ENCODE results near the gene KHDC4. TPM values are rescaled to one million over a fixed set of nuclear protein-coding genes. Genes with fewer than 3 reads are reported as not detected.

The KHDC4 gene
- total and polyA plus RNA-seq, 9 of the 15 experiments (the other 6 are each of a cell fraction or from before 2014, with no cell fraction given): 12.1 to 185 (median 65.6) TPM

DNA sequence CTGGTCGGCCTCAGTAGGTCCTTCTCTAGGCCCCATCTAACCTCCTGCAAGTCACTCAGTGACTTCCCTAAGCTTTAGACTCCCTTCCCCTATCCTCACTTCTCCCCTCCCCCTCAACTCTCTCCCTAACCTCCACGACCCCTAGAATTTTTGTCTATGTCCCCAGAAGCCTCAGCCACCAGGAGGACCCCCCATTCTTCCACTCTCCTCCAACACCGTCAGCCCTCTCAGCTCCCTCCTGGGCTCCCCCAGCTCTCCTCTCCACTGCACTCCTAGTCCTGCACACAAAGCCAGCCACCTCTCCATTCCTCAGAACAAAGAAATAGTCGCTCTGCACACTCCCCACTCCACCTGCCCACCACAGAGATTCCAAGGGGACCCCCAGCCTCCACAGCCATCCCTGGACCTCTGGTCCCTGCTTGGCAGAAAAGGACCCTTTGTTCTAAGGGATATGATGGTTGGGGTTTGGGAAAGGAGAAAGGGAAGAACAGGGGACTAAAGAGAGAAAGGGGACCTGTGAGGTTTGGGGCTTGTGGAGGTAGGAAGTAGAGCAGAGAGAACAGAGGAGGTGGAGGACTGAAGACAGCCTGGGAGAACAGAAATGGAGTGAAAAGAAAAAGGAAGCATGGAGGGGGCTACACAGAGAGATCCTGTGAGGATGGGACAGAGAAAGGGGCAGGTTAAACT lies 41.3 kb upstream of the KHDC4 start:
- 13% methylated on average over 4 of the region's 4 CpGs for WGBS (ENCODE audit: insufficient coverage, low coverage, missing lambda C conversion rate)
- no peak for ATAC-seq
- Histone ChIP-seq H3K4me2 (ENCODE audit: insufficient read depth, low read length) (peak overlapping the region; percentile 97), H3K79me2 (ENCODE audit: control insufficient read depth, insufficient read depth, low read length) (peaks cover 97% of the 10 kb centered on the region), H3K27me3 (ENCODE audit: control insufficient read depth in 2 of 2, insufficient read depth in 2 of 2, low read length in 2 of 2) (no peaks in the 10 kb centered on the region), H3K9ac (ENCODE audit: insufficient read depth in 1 of 2, low read depth in 2 of 2, low read length in 2 of 2) (peak overlapping the region; percentile 89 to 97), H3K4me1 (replicated peaks in 1 of 2; ENCODE audit: control insufficient read depth in 2 of 2, insufficient read depth in 2 of 2, low read length in 2 of 2) (peaks cover 53 to 72% of the 10 kb centered on the region in 2 experiments), H2AFZ (ENCODE audit: low read depth, low read length) (no peak overlapping the region), H3K4me3 (peak overlapping the region; percentile 82), H3K27ac (ENCODE audit: extremely low read depth, low read depth, low read length) (peak overlapping the region; percentile 93), H3K9me3 (replicated peaks; ENCODE audit: control insufficient read depth, insufficient read depth, low read depth, low read length) (no peaks in the 10 kb centered on the region), H3K36me3 (ENCODE audit: control insufficient read depth, insufficient read depth, low read length) (peaks cover 31% of the 10 kb centered on the region; the same call in 2 of the 3 replicates), H4K20me1 (replicated peaks; ENCODE audit: control insufficient read depth, insufficient read depth, low read length) (peaks cover 14% of the 10 kb centered on the region; the same call in 1 of the 2 replicates), H3K9me1 (ENCODE audit: control insufficient read depth, insufficient read depth, low read length) (no peaks in the 10 kb centered on the region)
- FAIRE-seq: no peak
- in situ Hi-C loops (cut with MboI) (no loop called here), intact Hi-C loops (cut with micrococcal nuclease) (no loop called here)
- ChIA-PET POLR2A (interaction anchor here (0.6 to 8.5 kb wide), 13 partner anchors 8 to 147 kb away, joined by 3 to 50 read pairs (median 6); partner anchors contain the start of genes KHDC4 and SYT11), CTCF (ENCODE audit: low intra/inter-chr PET ratio) (no interaction called here)
- no TSS peak for BruUV-seq (replicated peaks)
- no peak for DNase-seq (ENCODE audit: extremely low read depth in 1 of 4, low spot score in 3 of 4)
- TF ChIP-seq NFE2 (IDR thresholded peaks at IDR 0.05; ENCODE audit: low read depth) (0 out of 2 replicates have a peak, but pooled peaks have one; percentile 4), ARID2 (IDR thresholded peaks at IDR 0.05) (0 out of 2 replicates have a peak, but pooled peaks have one; percentile 36), HMG20A (CRISPR knock-in tag; conservative IDR thresholded peaks at IDR 0.05) (no peak), ZNF316 (IDR thresholded peaks at IDR 0.05) (no peak), HEY1 (CRISPR knock-in tag; IDR thresholded peaks at IDR 0.05; ENCODE audit: borderline replicate concordance) (no peak), HLTF (IDR thresholded peaks at IDR 0.05) (0 out of 2 replicates have a peak, but pooled peaks have one; percentile 14), SMARCE1 (IDR thresholded peaks at IDR 0.05) (0 out of 2 replicates have a peak, but pooled peaks have one; percentile 17), HDGF (IDR thresholded peaks at IDR 0.05) (peak; percentile 87; the same call in 1 of the 2 replicates)
- TF ChIP-seq, protein P1, sequence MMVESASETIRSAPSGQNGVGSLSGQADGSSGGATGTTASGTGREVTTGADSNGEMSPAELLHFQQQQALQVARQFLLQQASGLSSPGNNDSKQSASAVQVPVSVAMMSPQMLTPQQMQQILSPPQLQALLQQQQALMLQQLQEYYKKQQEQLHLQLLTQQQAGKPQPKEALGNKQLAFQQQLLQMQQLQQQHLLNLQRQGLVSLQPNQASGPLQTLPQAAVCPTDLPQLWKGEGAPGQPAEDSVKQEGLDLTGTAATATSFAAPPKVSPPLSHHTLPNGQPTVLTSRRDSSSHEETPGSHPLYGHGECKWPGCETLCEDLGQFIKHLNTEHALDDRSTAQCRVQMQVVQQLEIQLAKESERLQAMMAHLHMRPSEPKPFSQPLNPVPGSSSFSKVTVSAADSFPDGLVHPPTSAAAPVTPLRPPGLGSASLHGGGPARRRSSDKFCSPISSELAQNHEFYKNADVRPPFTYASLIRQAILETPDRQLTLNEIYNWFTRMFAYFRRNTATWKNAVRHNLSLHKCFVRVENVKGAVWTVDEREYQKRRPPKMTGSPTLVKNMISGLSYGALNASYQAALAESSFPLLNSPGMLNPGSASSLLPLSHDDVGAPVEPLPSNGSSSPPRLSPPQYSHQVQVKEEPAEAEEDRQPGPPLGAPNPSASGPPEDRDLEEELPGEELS (CRISPR knock-in tag; IDR thresholded peaks at IDR 0.05; ENCODE audit: borderline replicate concordance): no peak
- TF ChIP-seq, protein P2, sequence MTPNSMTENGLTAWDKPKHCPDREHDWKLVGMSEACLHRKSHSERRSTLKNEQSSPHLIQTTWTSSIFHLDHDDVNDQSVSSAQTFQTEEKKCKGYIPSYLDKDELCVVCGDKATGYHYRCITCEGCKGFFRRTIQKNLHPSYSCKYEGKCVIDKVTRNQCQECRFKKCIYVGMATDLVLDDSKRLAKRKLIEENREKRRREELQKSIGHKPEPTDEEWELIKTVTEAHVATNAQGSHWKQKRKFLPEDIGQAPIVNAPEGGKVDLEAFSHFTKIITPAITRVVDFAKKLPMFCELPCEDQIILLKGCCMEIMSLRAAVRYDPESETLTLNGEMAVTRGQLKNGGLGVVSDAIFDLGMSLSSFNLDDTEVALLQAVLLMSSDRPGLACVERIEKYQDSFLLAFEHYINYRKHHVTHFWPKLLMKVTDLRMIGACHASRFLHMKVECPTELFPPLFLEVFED (CRISPR knock-in tag; conservative IDR thresholded peaks at IDR 0.05): peak; percentile 21; the same call in 1 of the 2 replicates
- TF ChIP-seq, protein P3, sequence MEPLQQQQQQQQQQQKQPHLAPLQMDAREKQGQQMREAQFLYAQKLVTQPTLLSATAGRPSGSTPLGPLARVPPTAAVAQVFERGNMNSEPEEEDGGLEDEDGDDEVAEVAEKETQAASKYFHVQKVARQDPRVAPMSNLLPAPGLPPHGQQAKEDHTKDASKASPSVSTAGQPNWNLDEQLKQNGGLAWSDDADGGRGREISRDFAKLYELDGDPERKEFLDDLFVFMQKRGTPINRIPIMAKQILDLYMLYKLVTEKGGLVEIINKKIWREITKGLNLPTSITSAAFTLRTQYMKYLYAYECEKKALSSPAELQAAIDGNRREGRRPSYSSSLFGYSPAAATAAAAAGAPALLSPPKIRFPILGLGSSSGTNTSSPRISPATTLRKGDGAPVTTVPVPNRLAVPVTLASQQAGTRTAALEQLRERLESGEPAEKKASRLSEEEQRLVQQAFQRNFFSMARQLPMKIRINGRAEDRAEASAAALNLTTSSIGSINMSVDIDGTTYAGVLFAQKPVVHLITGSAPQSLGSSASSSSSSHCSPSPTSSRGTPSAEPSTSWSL (CRISPR knock-in tag; IDR thresholded peaks at IDR 0.05; ENCODE audit: borderline replicate concordance): no peak
- TF ChIP-seq, protein P4, sequence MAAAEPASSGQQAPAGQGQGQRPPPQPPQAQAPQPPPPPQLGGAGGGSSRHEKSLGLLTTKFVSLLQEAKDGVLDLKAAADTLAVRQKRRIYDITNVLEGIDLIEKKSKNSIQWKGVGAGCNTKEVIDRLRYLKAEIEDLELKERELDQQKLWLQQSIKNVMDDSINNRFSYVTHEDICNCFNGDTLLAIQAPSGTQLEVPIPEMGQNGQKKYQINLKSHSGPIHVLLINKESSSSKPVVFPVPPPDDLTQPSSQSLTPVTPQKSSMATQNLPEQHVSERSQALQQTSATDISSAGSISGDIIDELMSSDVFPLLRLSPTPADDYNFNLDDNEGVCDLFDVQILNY (CRISPR knock-in tag; IDR thresholded peaks at IDR 0.05): no peak
- TF ChIP-seq, protein P5, sequence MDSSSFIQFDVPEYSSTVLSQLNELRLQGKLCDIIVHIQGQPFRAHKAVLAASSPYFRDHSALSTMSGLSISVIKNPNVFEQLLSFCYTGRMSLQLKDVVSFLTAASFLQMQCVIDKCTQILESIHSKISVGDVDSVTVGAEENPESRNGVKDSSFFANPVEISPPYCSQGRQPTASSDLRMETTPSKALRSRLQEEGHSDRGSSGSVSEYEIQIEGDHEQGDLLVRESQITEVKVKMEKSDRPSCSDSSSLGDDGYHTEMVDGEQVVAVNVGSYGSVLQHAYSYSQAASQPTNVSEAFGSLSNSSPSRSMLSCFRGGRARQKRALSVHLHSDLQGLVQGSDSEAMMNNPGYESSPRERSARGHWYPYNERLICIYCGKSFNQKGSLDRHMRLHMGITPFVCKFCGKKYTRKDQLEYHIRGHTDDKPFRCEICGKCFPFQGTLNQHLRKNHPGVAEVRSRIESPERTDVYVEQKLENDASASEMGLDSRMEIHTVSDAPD (CRISPR knock-in tag; IDR thresholded peaks at IDR 0.05): no peak

Measured in K562 (cell line).